NCI-H748 (cell line): ENCODE data around the gene WHRN.

Experiments
- DNase-seq: peaks from one replicate; lab custom pipeline; 2025; ENCODE audit not compliant: unreplicated experiment; lab: John Stamatoyannopoulos, UW

Gene WHRN

DNA sequence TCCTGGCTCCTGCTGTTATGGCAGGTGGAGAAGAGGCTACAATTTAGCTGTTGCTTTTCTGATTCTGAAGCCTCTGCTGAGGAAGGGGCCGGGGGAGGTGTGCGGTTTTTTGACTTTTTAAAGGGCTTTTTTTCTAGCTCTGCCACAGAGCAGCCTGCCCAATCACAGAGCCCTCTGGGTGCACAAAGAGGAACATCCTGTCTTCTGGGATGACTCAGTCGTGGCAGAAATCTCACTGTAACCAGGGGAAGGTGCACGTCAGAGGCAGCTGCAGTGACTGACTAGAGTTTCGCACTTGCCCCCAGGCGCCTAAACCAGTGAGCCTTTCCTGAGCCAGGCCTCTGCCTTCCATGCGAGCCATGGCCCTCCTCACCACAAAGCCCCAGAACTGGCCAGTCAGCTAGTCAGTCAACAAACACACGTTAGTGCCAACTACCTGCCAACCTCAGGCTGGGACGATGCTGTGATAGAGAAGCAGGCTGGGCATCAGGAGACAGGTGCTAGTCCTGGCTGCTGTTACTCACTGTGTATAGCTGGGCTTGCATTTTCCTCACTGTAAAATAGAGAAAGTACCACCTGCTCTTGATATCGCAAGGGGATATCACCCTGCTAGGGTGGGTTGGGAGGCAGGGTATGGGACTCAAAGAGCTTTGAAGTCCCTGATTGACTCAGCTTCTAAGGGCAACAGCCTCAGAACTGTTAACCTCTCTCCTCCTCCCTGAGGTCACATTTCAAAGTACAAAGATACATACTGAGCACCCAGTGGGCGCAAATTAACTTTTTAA, 119.7 kb downstream of the WHRN start:
- no peak for DNase-seq

- DNase-seq: no peak
Measured at GRCh38 chr9:114384836-114385396, 120.4 kb downstream of the WHRN start.

DNA sequence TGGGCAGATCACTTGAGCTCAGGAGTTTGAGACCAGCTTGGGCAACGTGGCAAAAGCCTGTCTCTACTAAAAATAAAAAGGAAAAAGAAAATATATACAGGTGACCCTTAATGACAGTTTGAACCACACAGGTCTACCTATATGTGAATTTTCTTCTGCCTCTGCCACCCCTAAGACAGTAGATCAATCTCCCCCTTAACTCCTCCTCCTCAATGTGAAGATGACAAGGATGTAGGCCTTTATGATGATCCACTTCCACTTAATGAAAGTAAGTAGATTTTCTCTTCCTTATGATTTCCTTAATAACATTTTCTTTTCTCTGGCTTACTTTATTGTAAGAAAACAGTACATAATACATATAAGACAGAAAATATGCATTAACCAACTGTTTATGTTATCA, 120.9 kb downstream of the WHRN start:
- no peak for DNase-seq

DNA sequence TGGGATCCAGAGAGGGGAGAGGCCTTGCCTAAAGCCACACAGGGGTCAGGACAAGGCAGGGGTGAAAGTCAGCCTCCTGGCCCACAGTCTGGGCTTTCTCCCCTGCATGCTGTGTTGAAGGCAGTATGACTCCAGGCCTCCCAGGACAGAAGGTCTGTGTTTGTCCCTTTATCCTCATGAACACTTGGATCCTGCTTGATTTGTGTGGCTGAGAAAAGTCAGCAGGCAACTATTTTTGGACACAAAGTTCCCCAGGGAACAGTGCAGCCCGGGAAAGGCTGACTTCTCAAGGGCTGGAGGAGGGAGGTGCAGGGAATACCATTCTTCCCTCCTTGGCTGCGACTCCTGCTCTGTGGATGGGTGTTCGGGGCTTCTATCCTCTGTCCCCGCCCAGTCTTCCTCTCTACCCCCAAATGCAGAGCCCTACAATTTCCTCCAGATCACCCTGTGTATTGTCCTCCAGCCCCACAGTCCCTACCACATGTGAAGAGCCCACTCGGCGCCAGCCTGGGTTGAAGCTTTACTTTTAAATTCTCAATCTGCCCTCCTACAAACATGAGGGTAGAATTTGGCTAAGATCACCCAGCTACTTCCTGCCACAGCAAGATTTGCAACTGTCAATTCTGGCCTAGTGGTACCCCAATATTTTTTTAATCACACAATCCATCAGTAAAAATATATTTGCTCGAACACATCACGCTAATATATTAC, 121.6 kb downstream of the WHRN start:
- no peak for DNase-seq

- DNase-seq: no peak
Measured at GRCh38 chr9:114382699-114383520, 122.4 kb downstream of the WHRN start.

DNA sequence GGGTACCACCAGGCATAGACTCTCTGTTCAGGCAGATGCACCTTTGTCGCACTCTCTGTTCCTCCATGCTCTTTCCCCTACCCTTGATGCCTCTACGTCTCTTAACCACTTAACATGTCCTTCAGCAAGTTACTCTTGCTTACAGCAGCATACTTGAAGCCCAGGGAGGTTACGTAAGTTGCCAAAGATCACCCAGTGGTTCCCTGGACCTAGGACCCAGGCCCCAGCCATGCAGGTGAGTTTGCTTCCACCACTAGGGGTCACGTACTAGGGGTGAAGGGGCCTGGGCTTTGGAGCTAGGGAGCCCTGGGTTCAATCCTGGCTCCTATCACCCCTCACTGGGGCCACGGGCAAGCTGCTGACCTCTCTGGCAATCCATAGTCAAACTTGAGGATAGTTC, 126.4 kb downstream of the WHRN start:
- DNase-seq: no peak

- DNase-seq: no peak
Measured at GRCh38 chr9:114378016-114378415, 127.3 kb downstream of the WHRN start.

DNA sequence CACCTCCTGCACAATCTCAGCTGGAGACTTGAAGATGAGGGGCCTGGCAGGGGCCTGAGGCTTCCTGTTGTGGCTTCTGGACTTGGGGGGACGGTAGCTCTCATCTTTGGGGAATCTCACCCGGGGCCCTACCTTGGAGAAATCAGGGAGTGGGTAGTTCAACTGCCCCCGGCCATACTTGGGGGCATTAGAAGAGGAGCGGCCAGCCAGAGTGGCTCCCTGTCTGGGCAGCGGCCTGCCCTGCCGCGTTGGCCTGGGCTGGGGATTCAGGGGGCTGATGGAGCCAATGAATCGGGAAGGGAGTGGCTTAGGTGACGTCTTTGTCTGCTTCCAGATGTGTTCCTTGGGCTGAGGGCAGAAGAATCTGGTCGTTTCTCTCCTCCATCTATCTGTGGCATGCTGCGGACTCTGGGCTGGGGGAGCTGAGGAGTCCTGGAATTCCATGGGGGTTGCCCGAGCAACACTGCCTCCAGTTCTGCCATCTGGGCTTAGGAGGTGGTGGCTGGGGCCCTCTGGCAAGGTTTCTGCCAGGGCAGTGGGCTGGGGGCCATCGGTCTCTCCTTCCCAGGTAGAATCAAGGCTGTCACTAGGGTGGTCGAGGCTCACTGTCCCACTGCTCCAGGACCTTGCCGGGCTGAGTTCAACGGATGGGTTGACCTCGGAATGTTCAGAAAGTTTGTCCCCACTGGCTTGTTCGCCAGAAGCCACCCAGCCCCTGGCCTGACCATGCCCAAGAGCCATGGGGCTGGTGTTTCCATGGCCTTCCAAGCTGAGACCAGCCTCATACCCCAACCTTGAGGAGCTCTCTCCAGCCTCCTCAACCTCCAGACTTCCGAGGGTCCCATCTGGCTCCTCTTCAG, 128.5 kb downstream of the WHRN start:
- DNase-seq: no peak

DNA sequence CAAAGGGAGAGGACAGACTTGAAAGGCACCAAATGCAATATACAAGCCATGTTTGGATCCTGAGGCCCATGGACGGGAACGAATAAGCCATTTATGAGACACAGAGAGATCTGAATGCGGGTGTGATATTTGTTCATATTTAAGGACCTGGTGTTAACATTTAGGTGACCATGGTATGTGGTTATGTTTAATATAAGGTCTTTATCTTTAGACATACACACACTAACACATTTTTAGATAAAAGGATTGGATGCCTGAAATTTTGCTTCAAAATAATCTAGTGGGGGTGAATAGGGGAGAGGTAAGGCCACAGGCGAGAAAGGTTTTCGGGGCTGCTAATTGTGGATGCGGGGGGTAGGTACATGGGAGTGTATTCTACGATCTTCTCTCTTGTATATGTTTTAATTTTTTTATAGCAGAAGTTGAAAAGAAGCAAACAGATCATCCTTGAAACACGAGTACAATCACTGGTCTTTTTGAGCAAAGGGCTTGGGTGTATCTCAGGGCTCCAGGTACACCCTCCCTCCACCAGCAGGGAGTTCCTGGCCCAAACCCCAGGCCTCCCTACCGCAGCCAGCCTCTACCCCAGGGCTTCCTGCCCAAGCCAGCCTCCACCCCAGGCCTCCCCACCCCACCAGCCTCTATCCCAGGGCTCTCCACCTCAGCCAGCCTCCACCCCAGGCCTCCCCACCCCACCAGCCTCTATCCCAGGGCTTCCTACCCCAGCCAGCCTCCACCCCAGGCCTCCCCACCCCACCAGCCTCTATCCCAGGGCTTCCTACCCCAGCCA, 129.7 kb downstream of the WHRN start:
- DNase-seq: no peak

DNA sequence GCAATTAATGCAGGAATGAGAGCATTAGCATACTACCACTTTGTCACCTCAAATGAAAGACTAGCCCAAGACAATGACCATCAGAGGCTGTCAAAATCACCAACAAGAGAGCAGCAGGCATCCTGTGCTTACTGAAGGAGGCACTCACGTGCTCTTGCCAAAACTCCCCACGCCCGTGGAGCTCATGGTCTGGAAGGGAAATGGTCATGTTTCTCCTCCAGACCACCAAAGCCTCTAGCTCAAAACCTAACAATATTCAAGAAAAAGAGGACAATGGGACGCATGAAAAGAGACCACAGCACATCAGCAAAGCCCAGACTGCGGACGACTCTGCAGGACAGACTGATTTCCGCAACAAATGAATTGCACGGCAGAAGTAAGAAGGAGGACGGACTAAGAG, 130.3 kb downstream of the WHRN start:
- DNase-seq: no peak

- no peak for DNase-seq
Measured at GRCh38 chr9:114373960-114374730, 131.1 kb downstream of the WHRN start.

- DNase-seq: no peak
Measured at GRCh38 chr9:114372921-114373448, 132.3 kb downstream of the WHRN start.

DNA sequence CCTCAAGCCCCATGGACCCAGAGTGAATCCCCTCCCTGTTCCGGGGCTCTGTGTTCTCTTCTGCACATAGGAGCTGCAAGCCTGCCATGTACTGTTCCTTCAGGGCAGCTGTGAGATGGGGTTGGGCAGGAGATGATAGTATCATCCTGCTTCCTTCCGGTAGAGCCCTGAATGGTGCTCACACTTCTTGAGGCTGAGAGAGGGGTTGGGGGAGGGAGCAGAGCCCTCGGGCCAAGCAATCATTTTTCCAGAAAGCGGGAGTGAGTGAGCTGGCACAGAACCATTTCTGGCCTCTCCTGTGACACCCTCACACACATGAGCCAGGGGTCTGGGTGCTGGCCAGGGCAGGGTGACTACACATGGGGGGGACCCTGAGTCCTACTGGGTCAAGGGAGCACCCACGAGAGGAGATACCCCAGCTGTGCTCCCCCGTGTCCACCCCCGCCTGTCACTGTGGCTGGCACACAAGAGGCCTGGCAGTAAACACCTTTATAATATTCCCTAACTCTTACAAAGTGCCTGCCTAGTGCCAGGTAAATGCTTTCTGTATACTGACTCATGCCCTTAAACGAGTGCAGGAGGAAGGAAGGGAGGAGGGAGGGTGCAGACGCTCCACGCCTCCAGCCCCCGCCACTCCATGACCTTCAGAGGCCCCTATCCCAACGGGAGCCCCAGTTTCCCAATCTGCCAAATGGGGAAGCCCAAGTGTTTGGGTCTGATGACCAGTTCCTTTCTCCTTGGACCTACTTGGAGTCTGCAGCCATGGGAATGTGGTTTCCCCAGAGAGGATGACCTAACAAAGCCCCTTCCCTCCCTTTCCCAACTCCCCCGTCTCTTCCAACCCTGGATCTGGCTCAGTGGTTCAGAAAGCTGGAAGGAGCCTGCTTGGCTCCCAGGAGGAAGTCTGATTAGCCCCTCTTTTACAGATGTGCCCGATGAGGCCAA, 133.0 kb downstream of the WHRN start:
- DNase-seq: no peak

- no peak for DNase-seq
Measured at GRCh38 chr9:114371343-114371944, 133.8 kb downstream of the WHRN start.

- DNase-seq: no peak
Measured at GRCh38 chr9:114370968-114371320, 134.3 kb downstream of the WHRN start.

DNA sequence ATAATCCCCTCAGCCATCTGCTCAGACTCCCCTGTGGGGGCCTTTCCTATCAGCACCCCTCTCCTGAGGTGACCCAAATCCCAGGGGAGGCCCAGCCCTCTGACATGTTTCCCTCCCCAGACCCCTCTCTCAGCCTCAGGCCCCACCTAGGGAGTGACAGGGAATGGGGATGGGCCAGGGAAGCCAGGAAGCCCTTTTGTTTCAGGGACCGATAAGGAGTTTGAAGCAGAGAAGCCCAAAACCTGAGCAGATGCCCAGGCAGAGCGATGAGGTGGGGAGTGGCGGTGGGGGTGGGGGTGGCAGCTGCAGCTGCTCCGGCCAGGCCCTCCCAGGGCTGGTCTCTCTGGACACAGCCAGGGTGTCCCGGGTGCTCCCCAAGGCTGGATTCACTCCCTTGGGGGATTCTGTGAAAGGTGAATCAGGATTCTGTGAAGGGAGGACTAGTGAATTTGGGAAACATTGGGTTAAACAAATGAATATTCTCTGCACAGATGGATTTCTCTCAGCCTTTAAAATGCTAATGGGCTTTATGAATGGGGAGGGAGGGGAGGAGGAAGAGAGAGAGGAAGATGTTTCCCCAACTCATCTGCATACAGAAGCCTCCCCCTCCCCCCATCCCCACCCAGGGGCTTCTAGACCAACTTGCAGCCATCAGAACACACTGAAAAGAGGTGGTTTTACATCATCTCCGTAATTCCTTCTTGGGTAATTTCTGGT, 134.9 kb downstream of the WHRN start:
- no peak for DNase-seq
